IMR-90 (cell line): Measurements from ENCODE around the gene AGXT. TPM values are rescaled to one million over a fixed set of nuclear protein-coding genes. Genes with fewer than 3 reads are reported as not detected.

Source experiments
- ATAC-seq: fragments of 200-7000 bp; cut with Tn5 transposase; 2 replicates; pipeline ENCODE4 v1.9.1; 2020; ENCODE audit warnings: low read depth, mild to moderate bottlenecking, moderate library complexity
- BruUV-seq: library from RNA; stranded (reverse); fragments of 400-500 nt; replicated peaks from 2 replicates; lab custom pipeline; 2021; lab: Mats Ljungman, UMichigan
- CTCF ChIA-PET: fragments of 300-600 bp; formaldehyde crosslinking; extraction: SDS; loops from one replicate; lab custom pipeline; 2021; ENCODE audit warnings: antibody characterized with exemption; lab: Yijun Ruan, JAX
- POLR2A ChIA-PET: fragments of 300-600 bp; sonication (Branson Sonifier 250); formaldehyde crosslinking; loops from one replicate; lab custom pipeline; 2022; ENCODE audit warnings: antibody characterized with exemption; ENCODE audit not compliant: unreplicated experiment; lab: Charles Lee
- DNase-seq: peaks from one replicate; pipeline ENCODE4 v3.0.0; 2013
- H2AFZ ChIP-seq: replicated peaks from 2 replicates; pipeline ENCODE3; 2013; ENCODE audit warnings: low read length, mild to moderate bottlenecking; ENCODE audit not compliant: poor library complexity
- H2AK5ac ChIP-seq: 2 replicates; pipeline ENCODE4 v1.6.1; 2013; ENCODE audit warnings: low read depth, low read length, inconsistent platforms
- H2AK9ac ChIP-seq: replicated peaks from 2 replicates; pipeline ENCODE3; 2013; ENCODE audit warnings: mild to moderate bottlenecking, low read depth, low read length, moderate library complexity; ENCODE audit not compliant: poor library complexity
- H2BK120ac ChIP-seq: 2 replicates; pipeline ENCODE4 v1.6.1; 2013; ENCODE audit warnings: low read depth, low read length, inconsistent platforms
- H2BK15ac ChIP-seq: 3 replicates; pipeline ENCODE4 v1.6.1; 2013; ENCODE audit warnings: low read depth, low read length, inconsistent platforms
- H2BK20ac ChIP-seq: 2 replicates; pipeline ENCODE4 v1.6.1; 2013; ENCODE audit warnings: low read depth, mild to moderate bottlenecking, inconsistent platforms, low read length, moderate library complexity
- H2BK5ac ChIP-seq: 2 replicates; pipeline ENCODE4 v1.6.1; 2013; ENCODE audit warnings: mild to moderate bottlenecking, low read depth, low read length, inconsistent platforms; ENCODE audit not compliant: poor library complexity, severe bottlenecking
- H3K14ac ChIP-seq: replicated peaks from 2 replicates; pipeline ENCODE4 v1.6.1; 2013; ENCODE audit warnings: low read depth, low read length, inconsistent platforms
- H3K18ac ChIP-seq: 2 replicates; pipeline ENCODE4 v1.6.1; 2013; ENCODE audit warnings: low read depth, low read length, control low read depth
- H3K23ac ChIP-seq: 2 replicates; pipeline ENCODE4 v1.6.1; 2013; ENCODE audit warnings: low read depth, low read length, inconsistent platforms
- H3K27ac ChIP-seq: 2 replicates; pipeline ENCODE4 v1.5.1; 2013; ENCODE audit warnings: mild to moderate bottlenecking, control low read depth, low read length; ENCODE audit not compliant: insufficient read depth
- H3K27me3 ChIP-seq: 2 replicates; pipeline ENCODE4 v1.6.1; 2013; ENCODE audit warnings: low read length; ENCODE audit not compliant: control insufficient read depth, insufficient read depth
- H3K36me3 ChIP-seq: 2 replicates; pipeline ENCODE4 v1.6.1; 2013; ENCODE audit warnings: low read length, mixed read lengths; ENCODE audit not compliant: control insufficient read depth, insufficient read depth
- H3K4ac ChIP-seq: 2 replicates; pipeline ENCODE4 v1.6.1; 2013; ENCODE audit warnings: low read depth, low read length, inconsistent platforms
- H3K4me1 ChIP-seq: 2 replicates; pipeline ENCODE4 v1.6.1; 2013; ENCODE audit warnings: low read length, mixed read lengths; ENCODE audit not compliant: control insufficient read depth, insufficient read depth
- H3K4me2 ChIP-seq: 2 replicates; pipeline ENCODE4 v1.6.1; 2013; ENCODE audit warnings: low read depth, mild to moderate bottlenecking, control low read depth, low read length, moderate library complexity
- H3K4me3 ChIP-seq: 2 replicates; pipeline ENCODE4 v1.5.1; 2013; ENCODE audit warnings: low read depth, mild to moderate bottlenecking, control low read depth, low read length, moderate library complexity; ENCODE audit not compliant: insufficient read depth
- H3K56ac ChIP-seq: 2 replicates; pipeline ENCODE4 v1.6.1; 2013; ENCODE audit warnings: low read length, inconsistent platforms; ENCODE audit not compliant: insufficient read depth; ENCODE audit errors: extremely low read depth
- H3K79me1 ChIP-seq, 2 experiments: 2 replicates each; pipeline ENCODE4 v1.6.1; 2013; ENCODE audit warnings: low read length in 2 of 2, inconsistent platforms in 1 of 2, low read depth in 1 of 2
- H3K9ac ChIP-seq: 2 replicates; pipeline ENCODE4 v1.6.1; 2013; ENCODE audit warnings: low read depth, low read length, control low read depth
- H3K9me1 ChIP-seq: 2 replicates; pipeline ENCODE4 v1.6.1; 2013; ENCODE audit warnings: low read length, inconsistent platforms; ENCODE audit not compliant: insufficient read depth
- H3K9me3 ChIP-seq: 2 replicates; pipeline ENCODE4 v1.6.1; 2013; ENCODE audit warnings: low read length; ENCODE audit not compliant: control insufficient read depth, insufficient read depth
- H4K20me1 ChIP-seq: 2 replicates; pipeline ENCODE4 v1.6.1; 2013; ENCODE audit warnings: low read length, inconsistent platforms; ENCODE audit not compliant: insufficient read depth
- H4K5ac ChIP-seq: 2 replicates; pipeline ENCODE4 v1.6.1; 2013; ENCODE audit warnings: mild to moderate bottlenecking, low read depth, low read length, control low read depth
- H4K8ac ChIP-seq, 2 experiments: 2 replicates each; pipeline ENCODE4 v1.6.1; 2013; ENCODE audit warnings: low read depth in 2 of 2, low read length in 2 of 2, control low read depth in 1 of 2, inconsistent platforms in 1 of 2
- H4K91ac ChIP-seq: 2 replicates; pipeline ENCODE4 v1.6.1; 2013; ENCODE audit warnings: low read depth, low read length, inconsistent platforms; ENCODE audit not compliant: insufficient read depth
- BHLHE40 ChIP-seq: fragments of 150-350 bp; IDR thresholded peaks from 2 replicates; pipeline ENCODE4 v1.6.1; 2016; ENCODE audit warnings: mild to moderate bottlenecking, low read depth, low read length
- CEBPB ChIP-seq: IDR thresholded peaks from 2 replicates; pipeline ENCODE4 v1.6.1; 2012; ENCODE audit warnings: low read depth, low read length, improper control_type of control experiment
- MAZ ChIP-seq: IDR thresholded peaks from 2 replicates; pipeline ENCODE4 v1.6.1; 2012; ENCODE audit warnings: low read depth, mild to moderate bottlenecking, low read length, improper control_type of control experiment, moderate library complexity, borderline replicate concordance
- POLR2A ChIP-seq: IDR thresholded peaks from 2 replicates; pipeline ENCODE4 v1.6.1; 2012; ENCODE audit warnings: mild to moderate bottlenecking, low read depth, low read length
- RCOR1 ChIP-seq: IDR thresholded peaks from 2 replicates; pipeline ENCODE4 v1.6.1; 2012; ENCODE audit warnings: mild to moderate bottlenecking, low read length, improper control_type of control experiment; ENCODE audit not compliant: insufficient replicate concordance
- RFX5 ChIP-seq: IDR thresholded peaks from 2 replicates; pipeline ENCODE4 v1.8.0; 2012; ENCODE audit warnings: low read depth, mild to moderate bottlenecking, low read length, moderate library complexity
- SMC3 ChIP-seq: fragments of 150-350 bp; IDR thresholded peaks from 2 replicates; pipeline ENCODE4 v1.6.1; 2016; ENCODE audit warnings: low read depth, mild to moderate bottlenecking, antibody characterized with exemption, low read length, moderate library complexity
- WGBS, 2 experiments: methylation state at CpG; one replicate each; pipeline versions ENCODE4 v1.1.5 to v1.1.7; 2013; ENCODE audit warnings: missing lambda C conversion rate in 2 of 2; ENCODE audit not compliant: insufficient read length in 1 of 2; ENCODE audit errors: extremely low coverage in 2 of 2; 5-methylcytosine and 5-hydroxymethylcytosine counted together
- dilution Hi-C: fragments of 300-500 bp; cut with HindIII; formaldehyde crosslinking; loops from one replicate; pipeline ENCODE4 v1.14.3; 2018; ENCODE audit warnings: low sequenced_read_pairs; ENCODE audit not compliant: unreplicated experiment
- in situ Hi-C: fragments of 300-500 bp; cut with MboI; formaldehyde crosslinking; loops from 3 replicates; pipeline ENCODE4 v1.14.3; 2019; ENCODE audit warnings: low sequenced_read_pairs, inconsistent platforms, mixed read lengths
- intact Hi-C: fragments of 100-400 bp; cut with micrococcal nuclease; formaldehyde crosslinking; loops from 2 replicates; pipeline ENCODE4 v1.10.0; 2022
- polyA plus RNA-seq, 3 experiments: library from polyadenylated mRNA; depleted of rRNA; stranded (reverse); fragments of >200 nt; gene quantifications; 2 replicates each; pipeline ENCODE4 v1.2.3, GENCODE V29; 2012; ENCODE audit warnings: low replicate concordance in 1 of 3
- total RNA-seq: library from RNA; depleted of rRNA; stranded (reverse); fragments of >200 nt; gene quantifications from 2 replicates; pipeline ENCODE4 v1.2.3, GENCODE V29; 2012
- TF ChIP-seq, protein P1 (sequence below): conservative IDR thresholded peaks from 2 replicates; pipeline ENCODE4 v1.5.1; 2012; ENCODE audit warnings: mild to moderate bottlenecking, low read depth, low read length, improper control_type of control experiment
- TF ChIP-seq, protein P2 (sequence below): fragments of 150-350 bp; IDR thresholded peaks from 2 replicates; pipeline ENCODE4 v1.6.1; 2016; ENCODE audit warnings: low read depth, mild to moderate bottlenecking, low read length, moderate library complexity, borderline replicate concordance
- TF ChIP-seq, protein P3 (sequence below): fragments of 150-350 bp; IDR thresholded peaks from 2 replicates; pipeline ENCODE4 v1.6.1; 2017; ENCODE audit warnings: mild to moderate bottlenecking, antibody characterized with exemption, low read length, low read depth

Gene AGXT
- total and polyA plus RNA-seq, 2 of the 4 experiments (the other 2 are of a cell fraction): not detected

DNA sequence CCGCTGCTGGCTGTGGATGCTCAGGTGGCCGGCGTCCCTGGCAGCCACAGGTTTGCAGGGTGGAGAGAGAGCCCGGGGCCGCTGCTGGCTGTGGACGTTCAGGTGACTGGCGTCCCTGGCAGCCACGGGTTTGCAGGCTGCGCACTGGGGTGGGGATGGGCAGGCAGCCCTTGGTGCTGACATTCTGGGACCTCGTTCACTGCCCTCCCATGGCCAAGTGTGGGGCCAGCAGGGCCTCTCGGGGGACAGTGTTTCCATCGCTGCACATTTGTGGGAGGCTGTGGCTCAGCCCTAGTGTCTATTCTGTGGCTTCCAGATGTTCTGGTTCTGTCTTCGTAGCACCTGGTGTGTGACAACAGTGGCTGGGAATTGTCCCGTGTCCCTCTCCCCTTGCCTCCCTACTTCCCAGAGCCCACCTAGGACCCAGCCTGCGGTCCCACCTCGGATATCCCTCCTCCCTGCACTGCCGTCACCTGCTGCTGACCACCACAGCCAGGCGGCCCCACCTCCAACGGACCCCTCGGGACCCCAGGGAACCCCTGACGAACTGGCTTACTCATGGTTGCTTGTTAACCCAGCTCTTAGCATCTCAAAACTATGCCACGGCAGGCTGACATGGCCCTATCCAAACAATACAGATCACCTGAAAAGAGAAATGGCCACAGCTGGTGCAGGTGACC is 38.4 kb downstream of the AGXT start:
- Histone ChIP-seq H3K9me3 (no peaks in the 10 kb centered on the region), H2BK20ac (no peak overlapping the region), H2BK15ac (no peak overlapping the region), H3K36me3 (no peaks in the 10 kb centered on the region), H4K20me1 (no peaks in the 10 kb centered on the region), H3K9me1 (no peaks in the 10 kb centered on the region), H4K8ac (no peak overlapping the region), H3K4ac (no peak overlapping the region), H2AFZ (no peak overlapping the region), H3K4me2 (no peak overlapping the region), H4K5ac (no peak overlapping the region), H2AK9ac (no peak overlapping the region), H2AK5ac (no peak overlapping the region), H3K27ac (no peak overlapping the region), H3K9ac (no peak overlapping the region), H3K14ac (no peak overlapping the region), H2BK120ac (no peak overlapping the region), H3K4me1 (no peaks in the 10 kb centered on the region), H3K79me1 (no peaks in the 10 kb centered on the region), H3K18ac (no peak overlapping the region), H4K91ac (no peak overlapping the region), H3K27me3 (peaks cover 8% of the 10 kb centered on the region; the same call in 1 of the 2 replicates), H3K23ac (no peak overlapping the region), H3K56ac (no peak overlapping the region), H3K4me3 (no peak overlapping the region), H2BK5ac (no peak overlapping the region)
- no peak for ATAC-seq
- 81% methylated on average over 10 of the region's 22 CpGs; no CpG with 5 or more reads in 1 of the 2 experiments for WGBS, 2 experiments
- no peak for DNase-seq
- in situ Hi-C loops: no loop called here
- ChIA-PET POLR2A (no interaction called here), CTCF (no interaction called here)
- no TSS peak for BruUV-seq
- dilution Hi-C loops: no loop called here
- intact Hi-C loops: no loop called here
- TF ChIP-seq RCOR1 (no peak), BHLHE40 (no peak), SMC3 (no peak), MAZ (no peak), RFX5 (no peak), POLR2A (no peak), CEBPB (no peak)
- TF ChIP-seq, protein P1, sequence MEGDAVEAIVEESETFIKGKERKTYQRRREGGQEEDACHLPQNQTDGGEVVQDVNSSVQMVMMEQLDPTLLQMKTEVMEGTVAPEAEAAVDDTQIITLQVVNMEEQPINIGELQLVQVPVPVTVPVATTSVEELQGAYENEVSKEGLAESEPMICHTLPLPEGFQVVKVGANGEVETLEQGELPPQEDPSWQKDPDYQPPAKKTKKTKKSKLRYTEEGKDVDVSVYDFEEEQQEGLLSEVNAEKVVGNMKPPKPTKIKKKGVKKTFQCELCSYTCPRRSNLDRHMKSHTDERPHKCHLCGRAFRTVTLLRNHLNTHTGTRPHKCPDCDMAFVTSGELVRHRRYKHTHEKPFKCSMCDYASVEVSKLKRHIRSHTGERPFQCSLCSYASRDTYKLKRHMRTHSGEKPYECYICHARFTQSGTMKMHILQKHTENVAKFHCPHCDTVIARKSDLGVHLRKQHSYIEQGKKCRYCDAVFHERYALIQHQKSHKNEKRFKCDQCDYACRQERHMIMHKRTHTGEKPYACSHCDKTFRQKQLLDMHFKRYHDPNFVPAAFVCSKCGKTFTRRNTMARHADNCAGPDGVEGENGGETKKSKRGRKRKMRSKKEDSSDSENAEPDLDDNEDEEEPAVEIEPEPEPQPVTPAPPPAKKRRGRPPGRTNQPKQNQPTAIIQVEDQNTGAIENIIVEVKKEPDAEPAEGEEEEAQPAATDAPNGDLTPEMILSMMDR: no peak
- TF ChIP-seq, protein P2, sequence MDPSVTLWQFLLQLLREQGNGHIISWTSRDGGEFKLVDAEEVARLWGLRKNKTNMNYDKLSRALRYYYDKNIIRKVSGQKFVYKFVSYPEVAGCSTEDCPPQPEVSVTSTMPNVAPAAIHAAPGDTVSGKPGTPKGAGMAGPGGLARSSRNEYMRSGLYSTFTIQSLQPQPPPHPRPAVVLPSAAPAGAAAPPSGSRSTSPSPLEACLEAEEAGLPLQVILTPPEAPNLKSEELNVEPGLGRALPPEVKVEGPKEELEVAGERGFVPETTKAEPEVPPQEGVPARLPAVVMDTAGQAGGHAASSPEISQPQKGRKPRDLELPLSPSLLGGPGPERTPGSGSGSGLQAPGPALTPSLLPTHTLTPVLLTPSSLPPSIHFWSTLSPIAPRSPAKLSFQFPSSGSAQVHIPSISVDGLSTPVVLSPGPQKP: no peak
- TF ChIP-seq, protein P3, sequence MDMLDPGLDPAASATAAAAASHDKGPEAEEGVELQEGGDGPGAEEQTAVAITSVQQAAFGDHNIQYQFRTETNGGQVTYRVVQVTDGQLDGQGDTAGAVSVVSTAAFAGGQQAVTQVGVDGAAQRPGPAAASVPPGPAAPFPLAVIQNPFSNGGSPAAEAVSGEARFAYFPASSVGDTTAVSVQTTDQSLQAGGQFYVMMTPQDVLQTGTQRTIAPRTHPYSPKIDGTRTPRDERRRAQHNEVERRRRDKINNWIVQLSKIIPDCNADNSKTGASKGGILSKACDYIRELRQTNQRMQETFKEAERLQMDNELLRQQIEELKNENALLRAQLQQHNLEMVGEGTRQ: no peak
